ENCODE results near the gene VCX3B.

- TF ChIP-seq CTCF (IDR thresholded peaks at IDR 0.05; ENCODE audit: low read depth, low read length) (no peak), EZH2phosphoT487 (IDR thresholded peaks at IDR 0.05; ENCODE audit: low read depth) (no peak)
Observed at GRCh38 chrX:8430444-8430843, 34.2 kb upstream of the VCX3B start.
